T-helper 1 cell treated with Interleukin-12 subunit alpha and Interleukin-12 subunit beta and Interleukin-4 antibody, amounts not matched to agents 30 ng/mL and 1 ng/mL, for 36 hours (primary cell): ENCODE measurements around the gene CHIC1. TPM values are rescaled to one million over a fixed set of nuclear protein-coding genes. Genes with fewer than 3 reads are reported as not detected.

Experiments used
- intact Hi-C: fragments of 100-400 bp; cut with micrococcal nuclease; formaldehyde crosslinking; loops from one replicate; pipeline ENCODE4 v1.15.1; 2024
- total RNA-seq: library from RNA; stranded (reverse); gene quantifications from 2 replicates; pipeline ENCODE4 v1.2.3, GENCODE V29; 2022

The CHIC1 gene
- total RNA-seq, 1 donor from 2014 or later: 6.5 TPM

DNA sequence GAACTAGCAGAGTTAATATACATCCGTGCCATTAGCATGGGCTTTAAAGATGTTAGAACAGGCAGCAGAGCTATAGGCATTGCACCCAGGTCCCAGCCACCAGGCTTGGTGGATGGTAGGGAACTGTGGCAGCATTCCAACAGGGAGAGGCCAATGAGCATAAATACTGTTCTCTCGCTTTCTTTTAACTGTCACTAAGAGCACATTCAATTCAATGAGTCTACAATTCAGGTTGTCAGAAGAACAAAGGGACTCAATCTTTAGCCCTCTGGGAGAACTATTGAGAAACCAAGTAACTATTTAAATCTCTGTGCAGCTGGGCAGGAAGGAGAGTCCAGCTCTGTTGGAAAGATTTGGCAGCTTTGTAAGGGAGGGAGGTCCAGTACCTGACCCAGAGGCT lies 165.6 kb downstream of the CHIC1 start:
- intact Hi-C loops: no loop called here

Other genes starting within 250 kb of the CHIC1 start
- not detected in 2 replicates for gene CDX4, start 116.1 kb upstream of the CHIC1 start, total RNA-seq